K562 (cell line): ENCODE measurements around the gene TMEM234. TPM values are rescaled to one million over a fixed set of nuclear protein-coding genes. Genes with fewer than 3 reads are reported as not detected.

Source experiments
- EHMT2 ChIP-seq: fragments of 450-650 bp; IDR thresholded peaks from 2 replicates; pipeline ENCODE4 v1.6.1; 2018; ENCODE audit warnings: antibody characterized with exemption
- ELF1 ChIP-seq: fragments of 200-800 bp; sonication (Bioruptor generic); IDR thresholded peaks from 2 replicates; pipeline ENCODE4 v1.6.1; 2016; ENCODE audit warnings: missing genetic modification characterization, missing compliant biosample characterization
- EP300 ChIP-seq: IDR thresholded peaks from 2 replicates; pipeline ENCODE4 v1.6.1; 2012; ENCODE audit warnings: low read length, improper control_type of control experiment
- JUNB ChIP-seq: fragments of 450-650 bp; formaldehyde crosslinking; conservative IDR thresholded peaks from 2 replicates; pipeline ENCODE4 v1.4.0; 2020; ENCODE audit warnings: mild to moderate bottlenecking
- KLF13 ChIP-seq: fragments of 450-650 bp; IDR thresholded peaks from 2 replicates; pipeline ENCODE4 v1.6.1; 2016; ENCODE audit warnings: missing genetic modification characterization, low read depth, mild to moderate bottlenecking, missing compliant biosample characterization, moderate library complexity, borderline replicate concordance
- KLF16 ChIP-seq: IDR thresholded peaks from 2 replicates; pipeline ENCODE4 v1.6.1; 2016; ENCODE audit warnings: antibody characterized with exemption
- PHTF2 ChIP-seq: fragments of 250-450 bp; sonication (Bioruptor Pico); IDR thresholded peaks from 2 replicates; pipeline ENCODE4 v1.5.0; 2021; ENCODE audit warnings: mild to moderate bottlenecking
- RFX1 ChIP-seq: fragments of 450-650 bp; IDR thresholded peaks from 2 replicates; pipeline ENCODE4 v1.6.1; 2016; ENCODE audit warnings: mild to moderate bottlenecking, moderate library complexity
- SMAD2 ChIP-seq: fragments of 150-350 bp; IDR thresholded peaks from 2 replicates; pipeline ENCODE4 v1.6.1; 2014; ENCODE audit warnings: low read depth, mild to moderate bottlenecking, low read length
- SMAD3 ChIP-seq: fragments of 450-650 bp; formaldehyde crosslinking; conservative IDR thresholded peaks from 2 replicates; pipeline ENCODE4 v1.4.0; 2020; ENCODE audit warnings: mild to moderate bottlenecking
- SMARCB1 ChIP-seq: IDR thresholded peaks from 2 replicates; pipeline ENCODE4 v1.6.1; 2011; ENCODE audit warnings: improper control_type of control experiment, low read depth; ENCODE audit not compliant: insufficient read length
- SREBF1 ChIP-seq: fragments of 150-350 bp; IDR thresholded peaks from 2 replicates; pipeline ENCODE4 v1.6.1; 2014; ENCODE audit warnings: antibody characterized with exemption, low read depth, low read length, borderline replicate concordance
- TBP ChIP-seq: optimal IDR thresholded peaks from 2 replicates; pipeline ENCODE3; 2011; ENCODE audit warnings: low read depth, low read length, improper control_type of control experiment
- YBX1 ChIP-seq: fragments of 450-650 bp; IDR thresholded peaks from 2 replicates; pipeline ENCODE4 v1.7.1; 2016; ENCODE audit warnings: mild to moderate bottlenecking
- ZFX ChIP-seq: sonication (generic); formaldehyde crosslinking; IDR thresholded peaks from 2 replicates; pipeline ENCODE4 v1.8.0; 2022; ENCODE audit warnings: mild to moderate bottlenecking, missing genetic modification reagents, moderate library complexity
- ZNF212 ChIP-seq: fragments of 450-650 bp; formaldehyde crosslinking; IDR thresholded peaks from 2 replicates; pipeline ENCODE4 v1.4.0; 2020; ENCODE audit warnings: mild to moderate bottlenecking
- ZNF445 ChIP-seq: fragments of 250-450 bp; sonication (Bioruptor Pico); IDR thresholded peaks from 2 replicates; pipeline ENCODE4 v1.4.0; 2020; ENCODE audit warnings: low read depth, mild to moderate bottlenecking, moderate library complexity
- polyA plus RNA-seq, 8 experiments: library from polyadenylated mRNA; depleted of rRNA in 4 of 8; stranded (reverse) in 5 of 8; unstranded in 3 of 8; fragments of >200 nt; fragmentation: Nextera tagmentation in 2 of 8; fragmentation: Illumina TruSeq in 1 of 8; extraction: Ambion mirVana in 2 of 8; extraction: Trizol in 1 of 8; gene quantifications; 2 replicates each; pipeline versions ENCODE4 v1.2.1 to v1.2.3, GENCODE V29; 2011 to 2014; ENCODE audit warnings: inconsistent platforms in 1 of 8, missing spikeins in 1 of 8
- total RNA-seq, 7 experiments: library from RNA; depleted of rRNA in 6 of 7; stranded (reverse); fragments of >200 nt in 6 of 7; fragmentation: Illumina TruSeq in 2 of 7; extraction: Trizol in 2 of 7; gene quantifications; 2 replicates each; pipeline versions ENCODE4 v1.2.1 to v1.2.3, GENCODE V29; 2011 to 2021; ENCODE audit warnings: low replicate concordance in 1 of 7
- TF ChIP-seq, protein P1 (sequence below): fragments of 200-400 bp; formaldehyde crosslinking; IDR thresholded peaks from 2 replicates; pipeline ENCODE4 v1.6.1; 2017; ENCODE audit warnings: mild to moderate bottlenecking, low read depth, low read length, moderate library complexity
- TF ChIP-seq, protein P2 (sequence below), 2 experiments: fragments of 450-650 bp in 1 of 2; sonication (generic) in 1 of 2; formaldehyde crosslinking in 1 of 2; IDR thresholded peaks in 1 of 2; conservative IDR thresholded peaks in 1 of 2; 2 replicates each; pipeline versions ENCODE4 v1.6.1 to v1.8.1; 2016 to 2023; ENCODE audit warnings: mild to moderate bottlenecking in 2 of 2, moderate library complexity in 2 of 2, inconsistent platforms in 1 of 2, missing genetic modification reagents in 1 of 2
- TF ChIP-seq, protein P3 (sequence below): fragments of 450-650 bp; formaldehyde crosslinking; IDR thresholded peaks from 2 replicates; pipeline ENCODE4 v1.4.0; 2020; ENCODE audit warnings: mild to moderate bottlenecking
- TF ChIP-seq, protein P4 (sequence below): fragments of 450-650 bp; IDR thresholded peaks from 2 replicates; pipeline ENCODE4 v1.6.1; 2014; ENCODE audit warnings: low read depth, mild to moderate bottlenecking, moderate library complexity, borderline replicate concordance
- TF ChIP-seq, protein P5 (sequence below): fragments of 250-450 bp; sonication (Bioruptor Pico); IDR thresholded peaks from 2 replicates; pipeline ENCODE4 v1.9.0; 2021; ENCODE audit warnings: mild to moderate bottlenecking, inconsistent platforms

Gene TMEM234
- total and polyA plus RNA-seq, 9 of the 15 experiments (the other 6 are each of a cell fraction or from before 2014, with no cell fraction given) = 5.0 to 12.9 (median 7.6) TPM

DNA sequence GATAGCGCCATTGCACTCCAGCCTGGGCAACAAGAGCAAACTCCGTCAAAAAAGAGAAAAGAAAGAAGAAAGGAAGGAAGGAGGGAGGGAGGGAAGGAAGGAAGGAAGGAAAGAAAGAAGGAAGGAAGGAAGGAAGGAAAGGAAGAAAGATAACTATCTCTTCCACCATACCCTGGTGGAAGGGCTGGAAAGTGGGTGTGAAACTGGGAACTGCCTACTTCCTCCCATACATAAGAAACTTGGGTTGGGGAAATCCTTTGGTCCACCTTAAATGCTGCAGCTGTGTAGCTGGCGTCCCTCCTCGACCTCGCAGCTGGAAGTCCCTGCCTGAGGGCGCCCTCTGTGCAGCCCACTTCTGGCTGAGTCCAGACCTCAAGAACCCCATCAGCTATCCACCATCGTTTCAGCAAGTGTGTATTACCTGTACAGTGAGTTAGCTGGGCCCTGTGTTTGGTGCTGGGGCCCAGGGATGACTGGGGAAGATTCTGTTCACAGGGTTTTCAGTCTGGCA, 20.2 kb upstream of the TMEM234 start (continued):
- TF ChIP-seq YBX1 (0 out of 2 replicates have a peak, but pooled peaks have one; percentile 64), PHTF2 (no peak), ZFX (CRISPR knock-in tag) (no peak), ZNF445 (CRISPR knock-in tag) (no peak), SREBF1 (no peak), EHMT2 (peak; percentile 74; the same call in 1 of the 2 replicates), EP300 (no peak), JUNB (CRISPR knock-in tag) (no peak), ELF1 (tag) (no peak), ZNF212 (no peak), SMAD2 (no peak), KLF16 (no peak), RFX1 (no peak), SMAD3 (CRISPR knock-in tag) (no peak), SMARCB1 (no peak), TBP (no peak), KLF13 (tag) (no peak)
- TF ChIP-seq, protein P1, sequence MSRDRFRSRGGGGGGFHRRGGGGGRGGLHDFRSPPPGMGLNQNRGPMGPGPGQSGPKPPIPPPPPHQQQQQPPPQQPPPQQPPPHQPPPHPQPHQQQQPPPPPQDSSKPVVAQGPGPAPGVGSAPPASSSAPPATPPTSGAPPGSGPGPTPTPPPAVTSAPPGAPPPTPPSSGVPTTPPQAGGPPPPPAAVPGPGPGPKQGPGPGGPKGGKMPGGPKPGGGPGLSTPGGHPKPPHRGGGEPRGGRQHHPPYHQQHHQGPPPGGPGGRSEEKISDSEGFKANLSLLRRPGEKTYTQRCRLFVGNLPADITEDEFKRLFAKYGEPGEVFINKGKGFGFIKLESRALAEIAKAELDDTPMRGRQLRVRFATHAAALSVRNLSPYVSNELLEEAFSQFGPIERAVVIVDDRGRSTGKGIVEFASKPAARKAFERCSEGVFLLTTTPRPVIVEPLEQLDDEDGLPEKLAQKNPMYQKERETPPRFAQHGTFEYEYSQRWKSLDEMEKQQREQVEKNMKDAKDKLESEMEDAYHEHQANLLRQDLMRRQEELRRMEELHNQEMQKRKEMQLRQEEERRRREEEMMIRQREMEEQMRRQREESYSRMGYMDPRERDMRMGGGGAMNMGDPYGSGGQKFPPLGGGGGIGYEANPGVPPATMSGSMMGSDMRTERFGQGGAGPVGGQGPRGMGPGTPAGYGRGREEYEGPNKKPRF = no peak
- TF ChIP-seq, protein P2, sequence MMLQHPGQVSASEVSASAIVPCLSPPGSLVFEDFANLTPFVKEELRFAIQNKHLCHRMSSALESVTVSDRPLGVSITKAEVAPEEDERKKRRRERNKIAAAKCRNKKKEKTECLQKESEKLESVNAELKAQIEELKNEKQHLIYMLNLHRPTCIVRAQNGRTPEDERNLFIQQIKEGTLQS (IDR thresholded peaks at IDR 0.05) = no peak
- TF ChIP-seq, protein P2 (CRISPR knock-in tag; conservative IDR thresholded peaks at IDR 0.05) = no peak
- TF ChIP-seq, protein P3, sequence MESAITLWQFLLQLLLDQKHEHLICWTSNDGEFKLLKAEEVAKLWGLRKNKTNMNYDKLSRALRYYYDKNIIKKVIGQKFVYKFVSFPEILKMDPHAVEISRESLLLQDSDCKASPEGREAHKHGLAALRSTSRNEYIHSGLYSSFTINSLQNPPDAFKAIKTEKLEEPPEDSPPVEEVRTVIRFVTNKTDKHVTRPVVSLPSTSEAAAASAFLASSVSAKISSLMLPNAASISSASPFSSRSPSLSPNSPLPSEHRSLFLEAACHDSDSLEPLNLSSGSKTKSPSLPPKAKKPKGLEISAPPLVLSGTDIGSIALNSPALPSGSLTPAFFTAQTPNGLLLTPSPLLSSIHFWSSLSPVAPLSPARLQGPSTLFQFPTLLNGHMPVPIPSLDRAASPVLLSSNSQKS (CRISPR knock-in tag) = no peak
- TF ChIP-seq, protein P4, sequence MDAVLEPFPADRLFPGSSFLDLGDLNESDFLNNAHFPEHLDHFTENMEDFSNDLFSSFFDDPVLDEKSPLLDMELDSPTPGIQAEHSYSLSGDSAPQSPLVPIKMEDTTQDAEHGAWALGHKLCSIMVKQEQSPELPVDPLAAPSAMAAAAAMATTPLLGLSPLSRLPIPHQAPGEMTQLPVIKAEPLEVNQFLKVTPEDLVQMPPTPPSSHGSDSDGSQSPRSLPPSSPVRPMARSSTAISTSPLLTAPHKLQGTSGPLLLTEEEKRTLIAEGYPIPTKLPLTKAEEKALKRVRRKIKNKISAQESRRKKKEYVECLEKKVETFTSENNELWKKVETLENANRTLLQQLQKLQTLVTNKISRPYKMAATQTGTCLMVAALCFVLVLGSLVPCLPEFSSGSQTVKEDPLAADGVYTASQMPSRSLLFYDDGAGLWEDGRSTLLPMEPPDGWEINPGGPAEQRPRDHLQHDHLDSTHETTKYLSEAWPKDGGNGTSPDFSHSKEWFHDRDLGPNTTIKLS = no peak
- TF ChIP-seq, protein P5, sequence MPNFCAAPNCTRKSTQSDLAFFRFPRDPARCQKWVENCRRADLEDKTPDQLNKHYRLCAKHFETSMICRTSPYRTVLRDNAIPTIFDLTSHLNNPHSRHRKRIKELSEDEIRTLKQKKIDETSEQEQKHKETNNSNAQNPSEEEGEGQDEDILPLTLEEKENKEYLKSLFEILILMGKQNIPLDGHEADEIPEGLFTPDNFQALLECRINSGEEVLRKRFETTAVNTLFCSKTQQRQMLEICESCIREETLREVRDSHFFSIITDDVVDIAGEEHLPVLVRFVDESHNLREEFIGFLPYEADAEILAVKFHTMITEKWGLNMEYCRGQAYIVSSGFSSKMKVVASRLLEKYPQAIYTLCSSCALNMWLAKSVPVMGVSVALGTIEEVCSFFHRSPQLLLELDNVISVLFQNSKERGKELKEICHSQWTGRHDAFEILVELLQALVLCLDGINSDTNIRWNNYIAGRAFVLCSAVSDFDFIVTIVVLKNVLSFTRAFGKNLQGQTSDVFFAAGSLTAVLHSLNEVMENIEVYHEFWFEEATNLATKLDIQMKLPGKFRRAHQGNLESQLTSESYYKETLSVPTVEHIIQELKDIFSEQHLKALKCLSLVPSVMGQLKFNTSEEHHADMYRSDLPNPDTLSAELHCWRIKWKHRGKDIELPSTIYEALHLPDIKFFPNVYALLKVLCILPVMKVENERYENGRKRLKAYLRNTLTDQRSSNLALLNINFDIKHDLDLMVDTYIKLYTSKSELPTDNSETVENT (CRISPR knock-in tag) = no peak
